Sigmoid colon (tissue), 7 donors: ENCODE results near the gene SRD5A3. TPM values are rescaled to one million over a fixed set of nuclear protein-coding genes. Genes with fewer than 3 reads are reported as not detected.

ENCODE experiments used
- DNase-seq: peaks from one replicate; pipeline ENCODE4 v3.0.0-alpha.2; 2019
- H3K27ac ChIP-seq, 4 donors: fragments of 200-600 bp; sonication (generic); one replicate each; pipeline ENCODE4 v1.5.1; 2016 to 2019; ENCODE audit warnings: mild to moderate bottlenecking in 1 of 4
- H3K27me3 ChIP-seq, 3 donors: fragments of 200-600 bp; sonication (generic); one replicate each; pipeline ENCODE4 v1.5.1; 2019; ENCODE audit warnings: mild to moderate bottlenecking in 1 of 3
- H3K36me3 ChIP-seq, 4 donors: fragments of 200-600 bp; sonication (generic); one replicate each; pipeline ENCODE4 v1.5.1; 2016 to 2019
- H3K4me1 ChIP-seq, 4 donors: fragments of 200-600 bp; sonication (generic); one replicate each; pipeline ENCODE4 v1.5.1; 2017 to 2019
- H3K4me3 ChIP-seq, 4 donors: fragments of 200-600 bp; sonication (generic); one replicate each; pipeline ENCODE4 v1.5.1; 2017 to 2019; ENCODE audit warnings: mild to moderate bottlenecking in 2 of 4, moderate library complexity in 1 of 4
- H3K9me3 ChIP-seq, 4 donors: fragments of 200-600 bp in 3 of 4; sonication (generic) in 3 of 4; one replicate each; pipeline versions ENCODE4 v1.5.1 to v1.6.1; 2013 to 2019
- CTCF ChIP-seq, 4 experiments: fragments of 450-650 bp in 3 of 4; fragments of 200-600 bp in 1 of 4; IDR thresholded peaks; one replicate each; pipeline ENCODE4 v1.5.1; 2016 to 2019; ENCODE audit warnings: antibody characterized with exemption in 4 of 4, mild to moderate bottlenecking in 3 of 4, moderate library complexity in 2 of 4
- EP300 ChIP-seq, 4 donors: sonication (generic); formaldehyde crosslinking; IDR thresholded peaks; one replicate each; pipeline ENCODE4 v1.6.1; 2017; ENCODE audit warnings: antibody characterized with exemption in 4 of 4
- POLR2A ChIP-seq, 2 donors: fragments of 450-650 bp; IDR thresholded peaks; one replicate each; pipeline ENCODE4 v1.6.1; 2016; ENCODE audit warnings: antibody characterized with exemption in 2 of 2, mild to moderate bottlenecking in 2 of 2, moderate library complexity in 2 of 2
- POLR2AphosphoS5 ChIP-seq, 4 donors: sonication (generic); formaldehyde crosslinking; IDR thresholded peaks; one replicate each; pipeline ENCODE4 v1.6.1; 2017; ENCODE audit warnings: antibody characterized with exemption in 4 of 4
- whole genome bisulfite sequencing, 2 donors: extraction: QIAGEN DNeasy Blood & Tissue Kit; methylation state at CpG; one replicate each; pipeline ENCODE4 v1.1.7; 2013; 5-methylcytosine and 5-hydroxymethylcytosine counted together
- intact Hi-C: fragments of 100-400 bp; cut with DNase I; formaldehyde crosslinking; loops from one replicate; pipeline ENCODE4 v1.15.1; 2023
- polyA plus RNA-seq, 3 donors: library from polyadenylated mRNA; stranded (reverse); fragments of 200-250 nt; gene quantifications; one replicate each; pipeline ENCODE4 v1.2.3, GENCODE V29; 2013
- small RNA-seq, 3 donors: library from RNA; depleted of rRNA; stranded (forward); fragments of <200 nt; gene quantifications; one replicate each; pipeline ENCODE3, GENCODE V24; 2016
- total RNA-seq, 4 donors: library from RNA; depleted of rRNA; stranded (reverse); fragments of >200 nt; gene quantifications; one replicate each; pipeline ENCODE4 v1.1.0, GENCODE V29; 2016
- donor health status: healthy with polysubstance abuse.
- donor health status: Bipolar disorder and iron deficiency.
- donor health status: healthy.

Gene SRD5A3
- total and polyA plus RNA-seq, 7 donors, result 2.2 to 9.3 (median 4.4) TPM

DNA sequence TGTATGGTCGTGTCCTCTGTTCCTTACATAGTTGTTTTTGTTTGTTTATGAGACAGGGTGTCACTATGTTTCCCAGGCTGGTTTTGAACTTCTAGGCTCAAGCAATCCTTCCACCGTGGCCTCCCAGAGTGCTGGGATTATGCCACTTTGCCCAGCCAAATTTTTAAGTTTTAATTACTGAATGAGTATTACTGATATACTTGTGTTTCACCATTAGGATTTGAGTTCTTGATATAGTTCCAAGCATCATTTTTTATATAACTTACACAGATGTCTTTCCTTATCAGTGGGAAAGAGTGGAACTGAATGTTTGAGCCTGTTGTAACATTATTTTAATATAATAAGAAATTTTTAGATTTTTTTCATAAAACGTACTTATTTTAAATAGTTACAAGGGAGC lies 70.1 kb downstream of the SRD5A3 start:
- TF ChIP-seq POLR2AphosphoS5 (IDR thresholded peaks at IDR 0.05) (no peak), CTCF (IDR thresholded peaks at IDR 0.05) (no peak), EP300 (IDR thresholded peaks at IDR 0.05) (no peak), POLR2A (IDR thresholded peaks at IDR 0.05) (no peak)
- 85 to 94% methylated on average over 3 of the region's 3 CpGs for WGBS, 2 donors
- Histone ChIP-seq H3K4me1 (no peaks in the 10 kb centered on the region), H3K27ac (no peak overlapping the region), H3K36me3 (peaks cover 0 to 87% (median 15%) of the 10 kb centered on the region in 4 donors), H3K4me3 (no peak overlapping the region), H3K27me3 (no peaks in the 10 kb centered on the region), H3K9me3 (no peaks in the 10 kb centered on the region)
- intact Hi-C loops, result no loop called here
- no peak for DNase-seq

Small RNAs within 50 kb of the gene (small RNA-seq; reads per million reads assigned to genes)
- gene RF00019, result 0 reads per million in 3 donors

Other genes starting within 250 kb of the SRD5A3 start
- gene KDR, start 220.6 kb upstream of the SRD5A3 start, total RNA-seq, result 10 to 100 TPM in 3 of 4 donors, 1 to 10 TPM in 1; 9.9 to 14.2 (median 13.0) TPM
- gene KDR, start 220.6 kb upstream of the SRD5A3 start, polyA plus RNA-seq, result 1 to 10 TPM in 2 of 3 donors, under 1 TPM in 1; 0.69 to 4.4 (median 1.2) TPM
- 100 to 1,000 TPM; 144 to 219 (median 165) TPM for gene TMEM165, start 49.7 kb downstream of the SRD5A3 start, total RNA-seq
- gene TMEM165, start 49.7 kb downstream of the SRD5A3 start, polyA plus RNA-seq, result 10 to 100 TPM; 12.9 to 46.5 (median 18.6) TPM
- gene CLOCK, start 200.7 kb downstream of the SRD5A3 start, total RNA-seq, result 10 to 100 TPM; 22.5 to 27.5 (median 24.0) TPM
- 1 to 10 TPM; 2.4 to 7.9 (median 7.3) TPM for gene CLOCK, start 200.7 kb downstream of the SRD5A3 start, polyA plus RNA-seq
- not detected for gene PDCL2, start 246.0 kb downstream of the SRD5A3 start, total RNA-seq
- not detected for gene PDCL2, start 246.0 kb downstream of the SRD5A3 start, polyA plus RNA-seq